ENCODE measurements around the gene ICE1. TPM values are rescaled to one million over a fixed set of nuclear protein-coding genes. Genes with fewer than 3 reads are reported as not detected.
"Not testable (repeated sequence)": the region's sequence is repeated elsewhere in the genome, so short reads cannot be mapped to it uniquely, and the experiment has no call there.

The ICE1 gene
- total RNA-seq, 1 experiment from 2014 or later, result 68.4 TPM

GRCh38 chr5:5394384-5394986 is 28.0 kb upstream of the ICE1 start:
- ChIA-PET POLR2A (ENCODE audit: unreplicated experiment) (interaction anchor here (0.7 kb wide), 2 partner anchors 27 to 248 kb away, joined by 4 to 7 read pairs; no protein-coding TSS in a partner anchor), CTCF (interaction anchor here (0.6 kb wide), 1 partner anchor 122 kb away, joined by 8 read pairs; no protein-coding TSS in a partner anchor)
- not testable (repeated sequence) for H3K27ac ChIP-seq; H2AFZ ChIP-seq; H3K9me3 ChIP-seq (ENCODE audit: insufficient read depth, low read depth); H3K4me2 ChIP-seq; H4K20me1 ChIP-seq (ENCODE audit: insufficient read depth); H3K79me2 ChIP-seq (ENCODE audit: low read depth); H3K4me1 ChIP-seq (replicated peaks; ENCODE audit: insufficient read depth); H3K27me3 ChIP-seq (ENCODE audit: insufficient read depth, low read depth); H3K9me2 ChIP-seq (ENCODE audit: insufficient read depth); H3K4me3 ChIP-seq; H3F3A ChIP-seq (ENCODE audit: insufficient read depth, low read depth); BruUV-seq (replicated peaks); H3K36me3 ChIP-seq (ENCODE audit: low read depth)
- peak; percentile 83 for TF ChIP-seq CTCF (conservative IDR thresholded peaks at IDR 0.05)
- peak; percentile 55 to 84 for DNase-seq
- intact Hi-C loops (cut with micrococcal nuclease; ENCODE audit: unreplicated experiment), result loop anchor here (1.0 to 5.0 kb wide), 5 partner anchors 25 to 253 kb away; no protein-coding TSS in a partner anchor

DNA sequence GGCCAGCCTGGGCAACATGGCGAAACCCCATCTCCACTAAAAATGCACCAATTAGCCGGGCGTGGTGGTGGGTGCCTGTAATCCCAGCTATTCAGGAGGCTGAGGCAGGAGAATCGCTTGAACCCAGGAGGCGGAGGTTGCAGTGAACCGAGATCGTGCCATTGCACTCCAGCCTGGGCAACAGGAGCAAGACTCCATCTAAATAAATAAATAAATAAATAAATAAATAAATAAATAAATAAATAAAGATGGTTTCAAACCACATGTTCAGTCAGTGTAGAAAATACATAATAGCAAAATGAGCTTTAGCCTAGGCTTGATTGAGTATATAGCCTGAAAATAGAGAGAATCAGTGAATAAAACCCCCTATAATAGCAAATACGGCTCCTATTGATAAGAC is 27.4 kb upstream of the ICE1 start:
- H4K20me1 ChIP-seq (ENCODE audit: insufficient read depth); H3K9me3 ChIP-seq (ENCODE audit: insufficient read depth, low read depth); H3K4me3 ChIP-seq; H3K79me2 ChIP-seq (ENCODE audit: low read depth); H3K27me3 ChIP-seq (ENCODE audit: insufficient read depth, low read depth); H3K9me2 ChIP-seq (ENCODE audit: insufficient read depth); DNase-seq; POLR2A ChIA-PET (ENCODE audit: unreplicated experiment); H3K36me3 ChIP-seq (ENCODE audit: low read depth); intact Hi-C loops (cut with micrococcal nuclease; ENCODE audit: unreplicated experiment); H3K4me1 ChIP-seq (replicated peaks; ENCODE audit: insufficient read depth); H3F3A ChIP-seq (ENCODE audit: insufficient read depth, low read depth); H3K4me2 ChIP-seq; BruUV-seq (replicated peaks); H2AFZ ChIP-seq; H3K27ac ChIP-seq: not testable (repeated sequence)
- CTCF ChIA-PET, result interaction anchor here (0.6 to 0.9 kb wide), 3 partner anchors 123 to 252 kb away, joined by 3 to 8 read pairs (median 3); no protein-coding TSS in a partner anchor

- no TSS peak for BruUV-seq (replicated peaks)
- H3K9me2 ChIP-seq (ENCODE audit: insufficient read depth), result no peaks in the 10 kb centered on the region
- no peaks in the 10 kb centered on the region for H3K79me2 ChIP-seq (ENCODE audit: low read depth)
- intact Hi-C loops (cut with micrococcal nuclease; ENCODE audit: unreplicated experiment), result no loop called here
- POLR2A ChIA-PET (ENCODE audit: unreplicated experiment), result no interaction called here
- no peaks in the 10 kb centered on the region for H3K36me3 ChIP-seq (ENCODE audit: low read depth)
- H3K27ac ChIP-seq, result no peak overlapping the region
- no peaks in the 10 kb centered on the region for H3K9me3 ChIP-seq (ENCODE audit: insufficient read depth, low read depth)
- no peak overlapping the region for H3K4me3 ChIP-seq
- no peaks in the 10 kb centered on the region for H3K27me3 ChIP-seq (ENCODE audit: insufficient read depth, low read depth)
- no peaks in the 10 kb centered on the region for H4K20me1 ChIP-seq (ENCODE audit: insufficient read depth)
- TF ChIP-seq CTCF (conservative IDR thresholded peaks at IDR 0.05) (no peak), EZH2 (IDR thresholded peaks at IDR 0.05; ENCODE audit: low read depth) (no peak)
- DNase-seq, result no peak
- no peaks in the 10 kb centered on the region for H3F3A ChIP-seq (ENCODE audit: insufficient read depth, low read depth)
- CTCF ChIA-PET, result no interaction called here
- no peaks in the 10 kb centered on the region for H3K4me1 ChIP-seq (replicated peaks; ENCODE audit: insufficient read depth)
- H2AFZ ChIP-seq, result no peak overlapping the region
- H3K4me2 ChIP-seq, result no peak overlapping the region
Observed at GRCh38 chr5:5398071-5398470, 24.4 kb upstream of the ICE1 start.

- no peaks in the 10 kb centered on the region for H3K4me1 ChIP-seq (replicated peaks; ENCODE audit: insufficient read depth)
- no peak overlapping the region for H2AFZ ChIP-seq
- H4K20me1 ChIP-seq (ENCODE audit: insufficient read depth), result no peaks in the 10 kb centered on the region
- ChIA-PET CTCF (no interaction called here), POLR2A (ENCODE audit: unreplicated experiment) (no interaction called here)
- no peaks in the 10 kb centered on the region for H3K79me2 ChIP-seq (ENCODE audit: low read depth)
- no TSS peak for BruUV-seq (replicated peaks)
- no peaks in the 10 kb centered on the region for H3K36me3 ChIP-seq (ENCODE audit: low read depth)
- no peaks in the 10 kb centered on the region for H3K27me3 ChIP-seq (ENCODE audit: insufficient read depth, low read depth)
- DNase-seq, result no peak
- intact Hi-C loops (cut with micrococcal nuclease; ENCODE audit: unreplicated experiment), result no loop called here
- H3K4me2 ChIP-seq, result no peak overlapping the region
- no peaks in the 10 kb centered on the region for H3F3A ChIP-seq (ENCODE audit: insufficient read depth, low read depth)
- H3K27ac ChIP-seq, result no peak overlapping the region
- H3K9me3 ChIP-seq (ENCODE audit: insufficient read depth, low read depth), result no peaks in the 10 kb centered on the region
- TF ChIP-seq CTCF (conservative IDR thresholded peaks at IDR 0.05), result no peak
- TF ChIP-seq EZH2 (IDR thresholded peaks at IDR 0.05; ENCODE audit: low read depth), result no peak
- no peaks in the 10 kb centered on the region for H3K9me2 ChIP-seq (ENCODE audit: insufficient read depth)
- no peak overlapping the region for H3K4me3 ChIP-seq
Observed at GRCh38 chr5:5401095-5401494, 21.4 kb upstream of the ICE1 start.
